CD4-positive, alpha-beta T cell treated with Interleukin-6 for 4 hours (primary cell): ENCODE measurements around the gene SYCP2L.
"Not testable (repeated sequence)": the region's sequence is repeated elsewhere in the genome, so short reads cannot be mapped to it uniquely, and the experiment has no call there.

Experiments
- DNase-seq: peaks from one replicate; pipeline ENCODE4 v3.0.0-alpha.2; 2020; ENCODE audit warnings: mixed read lengths

SYCP2L gene

DNA sequence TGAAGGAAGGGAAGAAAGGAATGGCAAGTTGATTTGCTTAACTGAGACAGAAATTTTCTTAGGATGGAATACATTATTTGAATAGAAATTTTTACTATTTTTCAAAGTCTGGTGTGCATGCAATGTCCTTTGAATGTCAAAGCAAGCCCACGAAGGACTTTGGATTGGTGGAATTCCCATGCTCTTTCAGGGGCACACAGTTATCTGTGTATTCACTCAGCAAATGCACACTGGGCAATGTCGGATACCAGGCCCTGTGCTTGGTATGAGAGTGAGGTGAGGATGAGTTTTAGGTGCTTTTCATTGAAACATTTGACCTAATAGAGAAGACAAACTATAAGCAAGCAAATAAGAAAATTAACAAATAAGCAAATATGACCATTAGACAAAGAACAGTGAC, 73.3 kb downstream of the SYCP2L start:
- DNase-seq: no peak

DNA sequence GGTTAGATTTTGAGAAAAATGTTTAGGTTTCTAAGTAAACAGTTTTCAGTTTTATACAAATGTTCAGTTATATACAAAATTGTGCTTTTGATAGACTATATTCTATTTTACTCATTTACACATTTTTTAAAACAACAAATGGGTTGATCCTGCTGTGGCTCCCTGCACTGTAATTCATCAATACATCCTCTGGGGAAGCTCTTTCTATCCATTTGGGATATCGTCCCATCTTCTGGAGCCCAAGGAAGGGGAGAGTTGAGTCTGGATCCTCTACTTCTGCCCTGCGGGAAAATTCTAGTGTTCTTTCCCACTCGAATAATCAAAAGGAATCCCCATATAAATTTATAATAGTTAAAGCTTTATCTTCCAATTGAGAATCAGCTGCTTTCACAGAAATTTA, 75.0 kb downstream of the SYCP2L start:
- no peak for DNase-seq

DNA sequence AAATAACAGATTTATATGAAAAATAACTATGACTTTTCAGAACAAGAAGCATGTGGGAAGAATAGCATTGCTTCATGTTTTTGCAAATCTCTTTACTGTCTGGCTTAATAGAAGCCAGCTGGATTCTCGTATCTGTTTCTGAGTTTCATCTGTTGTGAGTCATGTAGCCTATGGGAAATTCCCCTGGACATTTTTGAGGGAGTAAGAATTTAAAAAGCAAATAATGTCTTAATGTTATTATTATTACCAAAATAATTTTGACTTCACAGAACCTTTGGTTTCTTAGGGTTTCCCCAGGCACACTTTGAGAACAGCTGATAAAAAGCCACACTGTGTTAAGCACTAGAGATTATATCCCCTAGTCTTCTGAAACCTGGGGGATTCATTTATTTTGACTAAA, 75.8 kb downstream of the SYCP2L start:
- DNase-seq: no peak

DNA sequence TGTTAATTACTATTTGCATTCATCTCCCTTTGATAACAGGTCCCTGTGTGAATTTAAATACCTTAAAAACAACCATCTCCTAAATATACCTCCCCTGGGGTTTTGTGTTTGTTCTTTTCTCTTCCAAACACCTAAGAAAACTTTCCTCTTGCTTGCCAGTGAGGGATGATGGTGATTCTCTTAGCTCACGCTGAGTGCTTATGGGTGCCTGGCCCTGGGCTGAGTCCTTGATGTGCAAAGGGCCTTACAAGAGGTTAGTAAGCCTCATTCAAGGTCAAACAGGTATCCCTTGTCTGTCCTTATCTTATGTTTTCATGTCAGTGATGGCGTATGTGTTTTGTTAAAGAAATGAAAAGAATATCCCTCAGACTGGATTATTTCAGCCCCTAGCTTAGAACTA, 76.3 kb downstream of the SYCP2L start:
- DNase-seq: no peak

DNA sequence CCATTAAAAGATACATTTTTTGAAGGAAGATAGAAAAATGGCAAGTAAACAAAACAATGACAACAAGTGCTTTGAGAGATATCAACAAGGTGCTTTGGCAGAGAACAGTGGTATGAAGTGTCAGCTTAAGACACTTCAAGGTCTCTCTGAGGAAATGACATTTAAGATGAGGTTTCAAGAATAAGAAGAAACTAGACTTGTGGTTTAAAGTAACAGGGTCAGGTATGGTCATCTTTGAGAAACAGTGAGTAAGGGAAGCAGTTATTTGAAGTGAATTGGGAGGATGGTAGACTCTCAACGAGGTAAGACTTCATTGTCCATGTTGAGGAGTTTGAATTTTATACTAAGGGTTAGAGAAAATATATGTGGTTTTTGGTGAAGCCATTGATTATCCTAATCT, 77.8 kb downstream of the SYCP2L start:
- no peak for DNase-seq

DNA sequence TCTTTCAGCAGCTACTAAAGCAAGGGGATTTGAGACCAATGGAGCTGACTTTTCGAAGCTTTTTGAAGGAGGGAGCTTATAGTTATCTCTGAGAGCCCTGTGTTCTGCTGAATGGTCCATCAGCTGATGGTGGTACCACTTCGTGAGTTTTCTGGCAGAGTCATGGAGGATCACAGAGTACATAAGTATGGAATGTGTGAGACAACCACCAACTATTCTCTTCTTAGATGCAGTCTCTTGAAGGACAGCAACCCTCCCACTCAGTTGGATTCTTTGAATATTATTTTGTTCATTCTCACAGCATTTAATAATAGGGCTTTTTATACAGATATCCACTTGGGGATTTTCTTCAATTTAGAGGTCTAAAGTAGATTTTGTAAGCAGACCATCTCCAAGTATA, 81.9 kb downstream of the SYCP2L start:
- DNase-seq: no peak

DNA sequence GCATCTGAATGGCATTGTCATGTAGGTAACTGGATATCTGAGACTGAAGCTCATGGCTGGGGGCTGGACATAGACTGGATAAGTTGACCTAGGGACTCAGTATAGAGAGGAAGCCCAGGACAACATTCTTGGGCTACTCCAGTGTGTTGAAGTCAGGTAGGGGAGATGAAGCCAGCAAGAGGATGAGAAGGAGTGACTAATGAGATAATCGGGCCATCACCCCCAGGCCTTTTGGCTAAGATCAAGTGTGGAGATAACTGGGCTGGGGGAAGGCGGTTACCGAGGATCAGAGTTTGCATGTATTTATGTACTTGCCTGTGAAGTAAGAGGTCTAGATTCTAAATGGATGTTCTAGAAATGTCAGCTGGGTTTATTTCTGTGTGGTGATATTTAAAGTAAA, 83.9 kb downstream of the SYCP2L start:
- no peak for DNase-seq

DNA sequence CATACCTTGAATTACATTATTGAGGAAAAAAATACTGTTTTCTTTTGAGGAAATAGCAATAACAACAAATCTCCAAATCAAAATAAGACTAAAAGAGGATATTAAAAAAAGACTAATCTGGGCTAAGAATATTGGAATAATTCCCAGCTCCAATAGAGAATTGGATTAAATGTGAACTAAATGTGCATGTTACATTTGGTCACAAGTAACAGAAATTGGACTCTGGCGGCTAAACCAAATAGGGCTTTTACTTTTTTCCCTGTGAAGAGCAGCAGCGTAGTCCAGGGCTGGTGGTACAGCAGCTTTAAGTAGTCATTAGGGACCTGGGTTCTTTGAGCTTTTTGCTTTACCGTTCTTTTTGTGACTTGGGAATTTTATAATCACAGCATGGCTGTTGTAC, 85.3 kb downstream of the SYCP2L start:
- DNase-seq: no peak

DNA sequence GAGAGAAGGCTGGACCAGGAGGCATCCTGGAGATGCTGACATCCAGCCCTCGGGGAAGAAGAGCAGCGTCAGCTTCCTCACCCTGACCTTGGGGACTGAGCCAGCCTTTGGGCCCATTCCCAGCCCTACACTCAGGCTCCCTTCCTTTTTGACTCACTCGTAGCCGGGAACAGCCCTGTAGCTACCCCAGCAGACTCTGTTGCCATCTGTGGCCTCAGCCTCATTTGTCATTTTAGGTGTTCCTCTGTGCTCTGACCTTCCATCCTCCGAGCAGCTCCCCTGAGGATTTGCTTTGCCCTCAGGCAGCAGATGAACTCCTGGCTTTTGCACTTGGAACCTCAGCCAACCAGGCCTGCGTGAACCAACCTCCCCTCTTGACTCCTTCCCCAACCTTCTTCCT, 89.7 kb downstream of the SYCP2L start:
- no peak for DNase-seq

DNA sequence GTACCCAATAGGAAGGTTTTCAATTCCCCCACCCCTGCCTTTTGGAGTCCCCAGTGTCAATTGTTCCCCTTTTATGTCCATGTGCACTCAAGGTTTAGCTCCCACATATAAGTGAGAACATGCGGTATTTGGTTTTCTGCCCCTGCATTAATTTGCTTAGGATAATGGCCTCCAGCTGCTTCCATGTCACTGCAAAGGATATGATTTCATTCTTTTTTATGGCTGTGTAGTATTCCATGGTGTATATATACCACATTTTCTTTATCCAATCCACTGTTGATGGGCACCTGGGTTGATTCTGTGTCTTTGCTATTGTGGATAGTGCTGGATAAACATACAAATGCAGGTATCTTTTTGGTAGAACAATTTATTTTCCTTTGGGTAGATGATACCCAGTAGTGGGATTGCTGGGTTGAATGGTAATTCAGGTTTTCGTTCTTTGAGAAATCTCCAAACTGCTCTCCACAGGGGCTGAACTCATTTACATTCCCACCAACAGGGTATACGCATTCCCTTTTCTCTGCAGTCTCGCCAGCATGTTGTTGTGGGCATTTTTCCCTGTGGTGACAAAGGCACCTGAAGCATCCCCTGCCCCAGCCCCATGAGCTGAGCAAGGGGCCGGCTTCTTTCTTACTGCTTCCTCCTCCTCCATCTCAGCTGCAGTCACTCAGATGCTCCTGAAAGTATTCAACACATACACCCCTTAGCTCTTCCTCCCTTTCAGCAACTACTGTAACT, 90.5 kb downstream of the SYCP2L start:
- DNase-seq: no peak

DNA sequence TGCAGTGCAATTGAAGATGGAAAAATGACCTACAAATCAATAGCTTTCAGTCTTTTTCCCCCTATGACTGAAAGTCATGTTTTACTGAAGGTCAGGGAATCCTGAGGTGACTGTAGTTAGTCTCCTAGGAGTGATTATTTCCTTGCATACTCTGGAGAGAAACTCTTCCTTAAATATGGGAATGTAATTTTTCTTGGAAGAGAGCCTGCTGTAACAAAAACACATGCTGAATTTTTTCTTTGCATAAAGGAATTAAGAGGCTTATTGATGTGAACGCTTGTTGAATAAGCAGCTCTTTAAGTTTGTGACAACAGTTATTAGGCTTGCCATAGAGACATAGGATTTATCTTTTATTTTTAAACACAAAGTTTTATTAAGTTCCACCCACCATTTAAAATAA, 92.8 kb downstream of the SYCP2L start:
- no peak for DNase-seq

DNA sequence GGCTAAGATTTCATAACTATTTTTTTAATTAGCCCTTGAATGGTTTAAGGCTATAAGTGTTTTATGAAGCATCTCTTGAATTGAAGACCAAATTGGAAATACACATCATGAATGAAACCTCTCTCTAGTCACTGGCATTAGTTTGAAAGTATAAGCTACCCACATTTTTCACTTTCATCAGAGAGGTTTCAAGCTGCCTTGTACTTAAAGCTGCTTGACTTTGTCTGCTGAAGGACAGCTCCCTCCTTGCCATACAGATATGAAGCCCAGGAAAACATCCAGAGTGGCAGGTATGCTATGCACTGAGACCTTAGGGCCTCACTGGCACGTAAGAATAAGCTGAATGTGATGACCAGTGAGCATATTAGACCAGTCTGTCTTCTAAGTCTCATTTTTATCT, 94.6 kb downstream of the SYCP2L start:
- DNase-seq: no peak

DNA sequence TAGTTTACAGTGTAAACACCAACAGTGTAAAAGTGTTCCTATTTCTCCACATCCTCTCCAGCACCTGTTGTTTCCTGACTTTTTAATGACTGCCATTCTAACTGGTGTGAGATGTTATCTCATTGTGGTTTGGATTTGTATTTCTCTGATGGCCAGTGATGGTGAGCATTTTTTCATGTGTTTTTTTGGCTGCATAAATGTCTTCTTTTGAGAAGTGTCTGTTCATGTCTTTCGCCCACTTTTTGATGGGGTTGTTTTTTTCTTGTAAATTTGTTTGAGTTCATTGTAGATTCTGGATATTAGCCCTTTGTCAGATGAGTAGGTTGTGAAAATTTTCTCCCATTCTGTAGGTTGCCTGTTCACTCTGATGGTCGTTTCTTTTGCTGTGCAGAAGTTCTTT, 98.1 kb downstream of the SYCP2L start:
- not testable (repeated sequence) for DNase-seq

DNA sequence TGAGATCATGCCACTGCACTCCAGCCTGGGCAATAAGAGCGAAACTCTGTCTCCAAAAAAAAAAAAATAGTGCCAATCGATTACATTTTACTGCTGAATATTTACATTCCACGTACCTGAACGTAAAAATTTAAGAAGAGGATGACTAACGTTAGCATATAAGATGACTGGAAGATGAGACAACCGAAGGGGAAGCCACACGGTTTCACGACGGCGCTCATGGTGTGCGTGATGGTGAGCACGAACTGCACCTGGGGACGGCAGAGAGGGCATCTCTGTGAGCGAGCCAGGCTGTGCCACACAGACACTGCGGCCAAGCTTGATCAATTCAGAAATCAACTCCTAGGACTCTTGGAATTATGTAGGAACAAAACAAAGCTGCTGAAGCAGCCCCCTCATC, 102.7 kb downstream of the SYCP2L start:
- no peak for DNase-seq

DNA sequence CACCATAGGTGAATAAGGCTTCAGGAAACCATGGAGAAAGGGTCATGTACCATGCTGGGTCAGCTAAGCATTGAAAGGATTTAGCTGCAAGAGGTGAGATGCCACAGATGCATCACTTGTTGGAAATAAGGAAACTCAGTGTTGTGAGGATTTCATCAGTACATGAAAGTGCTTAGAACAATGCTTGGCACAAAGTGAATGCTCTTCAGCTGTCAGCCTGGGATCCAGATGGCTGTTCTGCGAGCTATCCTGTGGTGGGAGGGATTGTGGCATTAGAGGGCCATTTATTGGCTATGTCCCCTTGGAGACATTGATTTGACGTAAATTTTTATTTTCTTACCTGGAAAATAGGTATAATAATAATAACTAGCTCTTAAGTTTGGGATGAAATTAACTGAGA, 104.3 kb downstream of the SYCP2L start:
- DNase-seq: no peak

DNA sequence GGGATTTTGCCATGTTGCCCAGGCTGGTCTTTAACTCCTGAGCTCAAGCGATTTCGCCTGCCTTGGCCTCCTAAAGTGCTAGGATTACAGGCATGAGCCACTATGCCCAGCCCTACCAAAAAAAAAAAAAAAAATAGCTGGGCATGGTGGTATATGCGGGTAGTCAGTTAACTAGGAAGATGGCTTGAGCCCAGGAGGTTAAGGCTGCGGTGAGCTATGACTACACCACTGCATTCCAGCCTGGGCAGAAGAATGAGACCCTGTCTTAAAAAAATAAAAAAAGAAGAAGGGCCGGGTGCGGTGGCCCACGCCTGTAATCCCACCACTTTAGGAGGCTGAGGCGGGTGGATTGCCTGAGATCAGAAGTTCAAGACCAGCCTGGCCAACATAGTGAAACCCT, 107.0 kb downstream of the SYCP2L start:
- no peak for DNase-seq

DNA sequence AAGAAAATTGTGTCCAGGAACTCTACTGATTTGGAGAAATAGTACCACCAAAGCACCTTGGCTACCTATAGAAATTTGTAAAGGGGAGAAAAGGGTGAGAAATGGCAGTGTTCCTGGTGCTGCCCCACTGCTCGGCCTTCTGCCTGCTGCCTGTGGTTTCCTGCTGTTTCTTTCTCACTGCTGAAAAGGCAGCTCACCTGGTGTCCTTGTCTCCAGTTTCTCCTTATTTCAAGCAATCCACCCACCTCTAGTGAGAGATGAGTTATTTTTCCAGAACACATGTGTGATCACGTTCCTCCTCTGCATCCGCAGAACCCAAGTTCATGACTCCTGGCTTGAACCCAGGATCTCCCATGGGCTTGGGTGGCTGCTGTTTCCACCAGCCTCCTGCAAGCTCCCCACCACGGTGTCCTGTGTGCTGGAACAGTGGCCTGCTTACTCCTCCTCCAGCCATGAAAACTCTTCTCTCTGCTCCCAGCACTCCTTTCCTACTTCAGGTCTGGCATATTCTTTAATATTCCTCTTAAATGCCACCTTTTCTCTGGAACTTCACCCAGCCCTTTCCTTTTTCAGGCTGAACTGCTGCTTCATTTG, 108.4 kb downstream of the SYCP2L start:
- no peak for DNase-seq

DNA sequence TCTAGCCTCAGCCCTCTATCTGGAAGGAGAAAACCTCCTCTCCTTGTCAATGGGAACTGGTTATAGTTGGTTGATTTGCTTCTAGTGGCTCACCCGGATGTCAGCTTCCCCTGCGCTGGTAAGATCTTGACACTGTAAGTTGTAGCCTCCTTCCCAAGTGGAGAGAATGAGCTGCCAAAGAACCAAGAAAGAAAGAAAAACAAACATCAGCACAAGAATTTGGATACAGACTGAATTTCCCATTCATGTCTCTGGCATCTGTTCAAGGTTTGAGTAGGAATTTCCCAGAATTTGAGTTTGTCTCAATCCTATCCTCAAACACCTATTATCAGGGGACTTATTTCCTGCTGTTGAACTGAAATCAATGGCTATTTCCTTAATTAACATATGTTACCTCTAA, 113.1 kb downstream of the SYCP2L start:
- DNase-seq: no peak

DNA sequence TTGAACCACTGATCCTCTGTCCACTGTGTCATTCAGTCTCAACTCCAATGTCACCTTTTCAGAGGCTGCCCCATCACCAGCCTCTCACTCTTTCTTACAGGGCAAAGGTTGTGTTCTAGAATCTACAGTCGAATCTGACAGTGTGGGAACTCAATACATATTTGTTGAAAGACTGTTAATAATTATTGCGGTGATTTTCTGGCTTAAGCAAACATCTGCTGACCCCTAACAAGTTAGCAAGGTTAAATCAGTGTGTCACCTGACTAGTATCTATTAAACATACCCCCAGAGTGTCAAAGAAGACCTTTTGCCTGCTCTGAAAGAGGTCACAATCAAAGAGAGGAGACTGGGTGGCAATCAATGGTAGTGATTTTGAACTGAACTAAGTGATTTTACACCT, 115.3 kb downstream of the SYCP2L start:
- no peak for DNase-seq

DNA sequence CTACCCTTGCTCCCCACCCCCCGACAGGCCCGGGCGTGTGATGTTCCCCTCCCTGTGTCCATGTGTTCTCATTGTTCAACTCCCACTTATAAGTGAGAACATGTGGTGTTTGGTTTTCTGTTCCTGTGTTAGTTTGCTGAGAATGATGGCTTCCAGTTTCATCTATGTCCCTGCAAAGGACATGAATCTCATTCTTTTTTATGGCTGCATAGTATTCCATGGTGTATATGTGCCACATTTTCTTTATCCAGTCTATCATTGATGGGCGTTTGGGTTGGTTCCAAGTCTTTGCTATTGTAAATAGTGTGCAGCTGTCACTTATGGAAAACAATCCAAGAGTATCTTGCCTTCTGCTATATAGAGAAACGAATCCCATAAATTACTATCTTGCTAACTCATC, 116.4 kb downstream of the SYCP2L start:
- not testable (repeated sequence) for DNase-seq

DNA sequence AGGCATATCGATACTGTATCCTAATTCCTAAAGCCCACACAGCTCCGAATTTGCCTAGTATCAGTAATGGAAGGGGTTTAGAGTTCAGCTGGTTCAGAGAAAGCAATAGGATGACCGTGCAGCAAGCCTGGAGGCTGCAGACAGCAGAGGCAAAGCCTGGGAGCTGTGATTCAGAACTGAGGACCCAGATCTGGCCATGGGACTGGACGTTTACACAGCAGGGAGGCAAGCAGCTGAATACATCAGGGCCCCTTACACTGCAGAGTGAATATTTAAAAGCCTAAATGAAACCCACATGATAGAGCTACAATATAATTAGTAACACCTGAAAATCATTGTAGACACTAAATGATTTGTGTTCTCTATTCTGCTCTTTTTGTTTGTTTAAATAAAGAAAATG, 119.2 kb downstream of the SYCP2L start:
- DNase-seq: no peak

DNA sequence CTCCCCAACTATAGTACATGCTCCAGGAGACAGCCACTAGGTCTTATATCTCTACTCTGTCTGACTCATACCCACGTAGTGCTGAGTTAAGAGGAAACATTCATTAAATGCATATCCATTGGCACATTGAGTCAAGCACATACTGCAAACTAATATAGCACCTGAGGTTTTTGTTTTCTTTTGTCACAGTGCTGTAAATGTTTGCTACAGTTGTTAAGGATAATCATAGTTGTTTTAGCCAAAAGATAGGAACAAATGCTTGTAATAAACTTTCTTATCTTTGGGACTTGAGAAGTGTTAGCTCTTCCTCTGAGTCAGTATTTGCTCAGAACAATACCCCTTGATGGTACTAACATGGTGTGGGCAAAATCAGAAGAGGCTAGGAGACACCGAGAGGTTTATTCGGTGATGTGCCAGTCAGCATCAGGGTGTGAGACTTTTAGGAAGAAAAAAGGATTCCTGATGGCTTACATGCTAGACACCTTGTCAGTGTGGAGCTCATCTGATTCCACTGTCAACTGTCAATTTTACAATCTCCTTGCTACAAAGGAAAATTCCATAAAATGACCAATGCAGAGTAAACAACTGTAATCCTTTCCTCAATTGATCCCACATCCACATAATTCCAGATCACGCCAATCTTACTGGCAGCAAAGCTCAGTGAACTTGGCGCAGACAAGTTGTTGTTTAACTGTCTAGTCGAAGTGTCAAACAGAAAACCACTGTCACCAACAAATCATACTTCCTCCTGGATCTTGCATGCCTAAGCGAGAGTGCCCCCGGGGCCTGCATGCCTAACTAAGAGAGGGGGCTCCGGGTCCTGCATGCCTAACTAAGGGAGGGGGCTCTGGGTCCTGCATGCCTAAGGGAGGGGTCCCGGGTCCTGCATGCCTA, 121.1 kb downstream of the SYCP2L start:
- DNase-seq: no peak

DNA sequence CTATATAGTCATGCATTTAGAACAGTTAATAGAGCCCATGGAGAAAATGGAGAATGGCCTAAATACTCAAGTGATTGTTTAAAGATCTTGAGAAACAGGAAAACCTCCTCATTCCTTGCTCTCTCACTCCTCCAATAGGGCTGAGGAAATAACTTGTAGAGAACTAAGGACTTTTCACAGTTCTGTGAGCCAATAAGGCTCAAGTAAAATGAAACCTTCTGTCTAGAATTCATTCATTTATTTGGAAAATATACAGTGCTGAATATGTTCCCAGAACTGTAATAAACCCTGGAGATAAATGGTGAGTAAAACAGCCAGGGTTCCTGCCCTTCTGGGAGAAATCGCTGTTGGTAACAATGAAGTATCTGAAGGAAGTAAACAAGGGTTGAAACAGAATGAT, 122.0 kb downstream of the SYCP2L start:
- DNase-seq: no peak

DNA sequence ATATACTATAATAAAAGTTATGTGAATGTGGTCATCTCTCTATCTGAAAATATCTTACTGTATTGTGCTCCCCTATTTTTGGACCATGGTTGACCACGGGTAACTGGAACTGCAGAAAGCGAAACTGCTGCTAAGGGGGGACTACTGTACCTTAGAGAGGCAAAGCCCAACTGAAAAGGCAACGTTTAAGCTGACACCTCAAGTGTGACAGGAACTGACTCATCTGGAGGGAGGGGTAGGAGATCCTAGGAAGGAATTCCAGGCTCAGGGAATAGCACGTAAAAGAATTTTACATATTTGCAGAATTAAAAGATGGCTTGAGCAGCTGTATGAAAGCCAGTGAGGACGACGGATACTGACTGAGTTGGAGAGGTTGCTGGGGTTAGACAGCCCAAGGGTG, 122.5 kb downstream of the SYCP2L start:
- DNase-seq: no peak
